ENCODE measurements around the gene ARF6.

Gene ARF6

GRCh38 chr14:49918706-49919105, 25.8 kb downstream of the ARF6 start:
- no peak overlapping the region for H3K27ac ChIP-seq
- no peak for TF ChIP-seq CTCF (conservative IDR thresholded peaks at IDR 0.05)

DNA sequence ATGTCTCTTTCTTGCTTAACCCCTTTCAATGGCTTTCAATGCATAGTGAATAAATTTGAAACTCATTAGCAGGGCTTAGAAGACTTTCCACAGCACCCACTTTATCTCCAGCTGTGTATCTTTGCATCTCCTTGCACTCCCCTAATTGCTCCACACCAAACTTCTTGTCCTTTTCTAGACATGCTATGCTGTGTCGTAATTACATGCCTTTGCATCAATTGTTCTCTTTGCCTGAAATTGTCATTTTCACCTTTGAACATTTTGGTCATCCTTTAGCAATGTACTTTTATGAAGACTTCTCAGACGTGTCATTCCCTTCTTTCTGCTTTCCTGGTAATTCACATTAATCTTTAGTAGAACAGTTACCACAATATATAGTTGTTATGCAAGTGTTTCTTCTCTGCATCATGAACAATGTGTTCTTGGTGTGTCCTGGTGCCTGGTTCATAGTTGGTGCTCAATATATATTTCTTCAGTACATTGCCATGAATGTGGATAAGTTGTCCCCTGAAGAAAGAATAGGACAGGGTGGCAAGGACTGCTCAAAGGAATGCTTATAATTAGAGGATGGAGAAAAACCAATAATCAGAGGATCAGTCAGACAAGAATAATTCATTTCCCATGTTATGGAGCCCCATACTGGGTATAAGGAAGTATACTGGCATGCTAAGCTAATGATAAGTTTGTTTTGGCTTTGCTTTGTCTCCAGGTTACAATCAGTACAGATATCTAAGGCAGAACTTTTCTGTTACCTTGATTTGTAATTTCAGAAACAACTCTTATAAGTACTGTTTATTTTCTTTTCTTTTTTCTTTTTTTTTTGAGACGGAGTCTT, 27.2 kb downstream of the ARF6 start:
- H3K27ac ChIP-seq, result no peak overlapping the region
- no peak for TF ChIP-seq CTCF (conservative IDR thresholded peaks at IDR 0.05)

DNA sequence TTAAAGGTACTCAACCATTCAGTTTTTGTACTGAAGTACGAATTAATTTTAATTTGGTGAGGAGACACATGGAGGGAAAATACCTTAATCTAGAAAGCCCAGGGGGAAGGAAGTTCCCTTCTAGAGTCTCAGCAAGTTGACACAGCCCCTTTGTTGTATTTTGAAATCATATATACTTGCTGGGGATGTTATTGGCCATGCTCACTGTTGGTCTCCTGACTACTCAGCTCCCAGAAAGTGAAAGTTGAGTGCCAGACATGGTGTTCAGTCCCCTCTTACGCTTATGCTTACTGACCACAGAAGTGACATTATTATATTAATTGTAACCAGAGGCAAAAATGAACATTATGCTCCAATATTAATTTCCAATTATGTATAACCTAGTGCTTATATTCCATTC, 28.1 kb downstream of the ARF6 start:
- H3K27ac ChIP-seq, result no peak overlapping the region

GRCh38 chr14:49921401-49921800, 28.5 kb downstream of the ARF6 start:
- H3K27ac ChIP-seq, result no peak overlapping the region

More for the DNA sequence above, 28.1 kb downstream of the ARF6 start:
- TF ChIP-seq CTCF (conservative IDR thresholded peaks at IDR 0.05), result no peak

DNA sequence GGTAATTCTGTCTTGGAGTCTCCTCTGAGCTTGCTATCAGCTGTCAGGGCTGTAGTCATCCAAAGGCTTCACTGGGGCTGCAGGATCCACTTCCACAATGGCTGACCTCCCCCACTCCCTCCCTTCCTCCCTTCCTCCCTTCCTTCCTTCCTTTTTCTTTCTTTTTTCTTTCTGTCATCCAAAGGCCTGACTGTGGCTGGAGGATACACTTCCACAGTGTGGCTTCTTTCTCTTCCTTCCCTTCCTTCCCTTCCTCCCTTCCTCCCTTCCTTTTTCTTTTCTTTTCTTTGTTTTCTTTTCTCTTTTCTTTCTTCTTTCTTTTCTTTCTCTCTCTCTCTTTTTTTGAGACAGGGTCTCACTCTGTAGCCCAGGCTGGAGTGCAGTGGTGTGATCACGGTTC, 30.6 kb downstream of the ARF6 start:
- no peak for TF ChIP-seq CTCF (conservative IDR thresholded peaks at IDR 0.05)
- peak overlapping the region; percentile 14; the same call in 1 of the 2 replicates for H3K27ac ChIP-seq

More at GRCh38 chr14:49921401-49921800, 28.5 kb downstream of the ARF6 start:
- TF ChIP-seq CTCF (conservative IDR thresholded peaks at IDR 0.05), result no peak

- no peak for TF ChIP-seq CTCF (conservative IDR thresholded peaks at IDR 0.05)
These were observed 31.0 kb downstream of the ARF6 start for GRCh38 chr14:49923881-49924280.

DNA sequence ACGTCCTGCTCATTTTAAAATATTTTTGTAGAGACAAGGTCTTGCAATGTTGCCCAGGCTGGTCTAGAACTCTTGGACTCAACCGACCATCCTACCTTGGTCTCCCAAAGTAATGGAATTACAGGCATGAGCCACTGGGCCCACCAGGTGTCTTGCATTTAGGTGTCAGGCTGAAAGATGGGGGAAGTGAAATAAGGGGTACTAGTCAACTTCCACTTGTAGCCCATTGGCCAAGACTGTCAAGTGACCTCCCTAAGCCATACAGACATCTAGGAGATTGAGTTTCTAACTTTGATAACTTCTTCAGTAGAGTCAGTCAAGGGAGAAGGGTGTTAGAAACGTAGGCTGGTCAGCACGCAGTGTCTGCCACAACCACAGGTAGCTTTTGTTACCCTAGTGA, 32.0 kb downstream of the ARF6 start:
- H3K27ac ChIP-seq, result no peak overlapping the region
- TF ChIP-seq CTCF (conservative IDR thresholded peaks at IDR 0.05), result no peak

More at GRCh38 chr14:49923881-49924280, 31.0 kb downstream of the ARF6 start:
- H3K27ac ChIP-seq, result peak overlapping the region; percentile 14; the same call in 1 of the 2 replicates

Data from VCaP (cell line).